MM.1S (cell line): ENCODE results near the gene SVEP1.

Source experiments
- EZH2 ChIP-seq: fragments of 300-600 bp; sonication (generic); optimal IDR thresholded peaks from 2 replicates; pipeline ENCODE3; 2017; ENCODE audit warnings: low read depth, mild to moderate bottlenecking, antibody characterized with exemption, low read length, mixed read lengths
- TF ChIP-seq, protein P1 (sequence below): fragments of 300-600 bp; sonication (generic); IDR thresholded peaks from 2 replicates; pipeline ENCODE4 v1.5.1; 2016; ENCODE audit warnings: antibody characterized with exemption, low read length, mixed read lengths

- TF ChIP-seq, protein P1, sequence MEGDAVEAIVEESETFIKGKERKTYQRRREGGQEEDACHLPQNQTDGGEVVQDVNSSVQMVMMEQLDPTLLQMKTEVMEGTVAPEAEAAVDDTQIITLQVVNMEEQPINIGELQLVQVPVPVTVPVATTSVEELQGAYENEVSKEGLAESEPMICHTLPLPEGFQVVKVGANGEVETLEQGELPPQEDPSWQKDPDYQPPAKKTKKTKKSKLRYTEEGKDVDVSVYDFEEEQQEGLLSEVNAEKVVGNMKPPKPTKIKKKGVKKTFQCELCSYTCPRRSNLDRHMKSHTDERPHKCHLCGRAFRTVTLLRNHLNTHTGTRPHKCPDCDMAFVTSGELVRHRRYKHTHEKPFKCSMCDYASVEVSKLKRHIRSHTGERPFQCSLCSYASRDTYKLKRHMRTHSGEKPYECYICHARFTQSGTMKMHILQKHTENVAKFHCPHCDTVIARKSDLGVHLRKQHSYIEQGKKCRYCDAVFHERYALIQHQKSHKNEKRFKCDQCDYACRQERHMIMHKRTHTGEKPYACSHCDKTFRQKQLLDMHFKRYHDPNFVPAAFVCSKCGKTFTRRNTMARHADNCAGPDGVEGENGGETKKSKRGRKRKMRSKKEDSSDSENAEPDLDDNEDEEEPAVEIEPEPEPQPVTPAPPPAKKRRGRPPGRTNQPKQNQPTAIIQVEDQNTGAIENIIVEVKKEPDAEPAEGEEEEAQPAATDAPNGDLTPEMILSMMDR, result no peak
- no peak for TF ChIP-seq EZH2
Measured at GRCh38 chr9:110605565-110605964, 26.0 kb upstream of the SVEP1 start.
